Measurements from ENCODE around the gene RBM19.

RBM19 gene

GRCh38 chr12:113845900-113846674, 120.0 kb downstream of the RBM19 start:
- Histone ChIP-seq H3K4me3 (no peak overlapping the region), H3K27ac (no peak overlapping the region)

- Histone ChIP-seq H3K27ac (no peak overlapping the region), H3K4me3 (no peak overlapping the region)
These were observed 121.5 kb downstream of the RBM19 start for GRCh38 chr12:113844495-113845210.

- H3K4me3 ChIP-seq = no peak overlapping the region
- no peak overlapping the region for H3K27ac ChIP-seq
These were observed 123.4 kb downstream of the RBM19 start for GRCh38 chr12:113842699-113843098.

- Histone ChIP-seq H3K27ac (no peak overlapping the region), H3K4me3 (no peak overlapping the region)
These were observed 124.3 kb downstream of the RBM19 start for GRCh38 chr12:113841786-113842185.

- Histone ChIP-seq H3K27ac (no peak overlapping the region), H3K4me3 (no peak overlapping the region)
These were observed 125.6 kb downstream of the RBM19 start for GRCh38 chr12:113840401-113841042.

- H3K4me3 ChIP-seq = no peak overlapping the region
- H3K27ac ChIP-seq = no peak overlapping the region
These were observed 127.2 kb downstream of the RBM19 start for GRCh38 chr12:113838896-113839295.

- Histone ChIP-seq H3K4me3 (no peak overlapping the region), H3K27ac (no peak overlapping the region)
These were observed 128.4 kb downstream of the RBM19 start for GRCh38 chr12:113837528-113838296.

- Histone ChIP-seq H3K27ac (no peak overlapping the region), H3K4me3 (no peak overlapping the region)
These were observed 129.0 kb downstream of the RBM19 start for GRCh38 chr12:113837084-113837483.

GRCh38 chr12:113835896-113836295, 130.2 kb downstream of the RBM19 start:
- H3K4me3 ChIP-seq = no peak overlapping the region

GRCh38 chr12:113835433-113835832, 130.7 kb downstream of the RBM19 start:
- no peak overlapping the region for H3K4me3 ChIP-seq
- no peak overlapping the region for H3K27ac ChIP-seq

More at GRCh38 chr12:113835896-113836295, 130.2 kb downstream of the RBM19 start:
- H3K27ac ChIP-seq = no peak overlapping the region

GRCh38 chr12:113833422-113833821, 132.7 kb downstream of the RBM19 start:
- Histone ChIP-seq H3K27ac (no peak overlapping the region), H3K4me3 (no peak overlapping the region)

GRCh38 chr12:113831476-113831875, 134.6 kb downstream of the RBM19 start:
- H3K4me3 ChIP-seq = no peak overlapping the region
- no peak overlapping the region for H3K27ac ChIP-seq

GRCh38 chr12:113831016-113831415, 135.1 kb downstream of the RBM19 start:
- no peak overlapping the region for H3K4me3 ChIP-seq
- no peak overlapping the region for H3K27ac ChIP-seq

- no peak overlapping the region for H3K27ac ChIP-seq
- H3K4me3 ChIP-seq = no peak overlapping the region
These were observed 136.9 kb downstream of the RBM19 start for GRCh38 chr12:113829212-113829611.

- Histone ChIP-seq H3K4me3 (no peak overlapping the region), H3K27ac (no peak overlapping the region)
These were observed 138.5 kb downstream of the RBM19 start for GRCh38 chr12:113827539-113828114.

- H3K4me3 ChIP-seq = no peak overlapping the region
- H3K27ac ChIP-seq = no peak overlapping the region
These were observed 139.2 kb downstream of the RBM19 start for GRCh38 chr12:113826805-113827538.

GRCh38 chr12:113825705-113826104, 140.4 kb downstream of the RBM19 start:
- no peak overlapping the region for H3K4me3 ChIP-seq
- no peak overlapping the region for H3K27ac ChIP-seq

GRCh38 chr12:113823816-113824215, 142.3 kb downstream of the RBM19 start:
- Histone ChIP-seq H3K4me3 (no peak overlapping the region), H3K27ac (no peak overlapping the region)

- Histone ChIP-seq H3K27ac (no peak overlapping the region), H3K4me3 (no peak overlapping the region)
These were observed 143.1 kb downstream of the RBM19 start for GRCh38 chr12:113823016-113823415.

Measured in skin epidermis (tissue), 12 donors.